SK-N-MC (cell line): Measurements from ENCODE around the gene JMJD6.

Source experiments
- EZH2 ChIP-seq: fragments of 200-600 bp; sonication (generic); IDR thresholded peaks from one replicate; pipeline ENCODE4 v1.6.1; 2017; ENCODE audit warnings: antibody characterized with exemption
- POLR2AphosphoS5 ChIP-seq: IDR thresholded peaks from 2 replicates; pipeline ENCODE4 v1.6.1; 2012; ENCODE audit warnings: mild to moderate bottlenecking, low read depth, low read length, borderline replicate concordance

- no peak for TF ChIP-seq POLR2AphosphoS5
- no peak for TF ChIP-seq EZH2
Measured at GRCh38 chr17:76690596-76691280, 35.7 kb downstream of the JMJD6 start.
